IMR-90 (cell line): Measurements from ENCODE around the gene HIVEP1. TPM values are rescaled to one million over a fixed set of nuclear protein-coding genes. Genes with fewer than 3 reads are reported as not detected.

Experiments
- ATAC-seq: fragments of 200-7000 bp; cut with Tn5 transposase; 2 replicates; pipeline ENCODE4 v1.9.1; 2020; ENCODE audit warnings: low read depth, mild to moderate bottlenecking, moderate library complexity
- BruUV-seq: library from RNA; stranded (reverse); fragments of 400-500 nt; replicated peaks from 2 replicates; lab custom pipeline; 2021; lab: Mats Ljungman, UMichigan
- CTCF ChIA-PET: fragments of 300-600 bp; formaldehyde crosslinking; extraction: SDS; loops from one replicate; lab custom pipeline; 2021; ENCODE audit warnings: antibody characterized with exemption; lab: Yijun Ruan, JAX
- POLR2A ChIA-PET: fragments of 300-600 bp; sonication (Branson Sonifier 250); formaldehyde crosslinking; loops from one replicate; lab custom pipeline; 2022; ENCODE audit warnings: antibody characterized with exemption; ENCODE audit not compliant: unreplicated experiment; lab: Charles Lee
- DNase-seq: peaks from one replicate; pipeline ENCODE4 v3.0.0; 2013
- H2AFZ ChIP-seq: replicated peaks from 2 replicates; pipeline ENCODE3; 2013; ENCODE audit warnings: low read length, mild to moderate bottlenecking; ENCODE audit not compliant: poor library complexity
- H2AK5ac ChIP-seq: 2 replicates; pipeline ENCODE4 v1.6.1; 2013; ENCODE audit warnings: low read depth, low read length, inconsistent platforms
- H2AK9ac ChIP-seq: replicated peaks from 2 replicates; pipeline ENCODE3; 2013; ENCODE audit warnings: mild to moderate bottlenecking, low read depth, low read length, moderate library complexity; ENCODE audit not compliant: poor library complexity
- H2BK120ac ChIP-seq: 2 replicates; pipeline ENCODE4 v1.6.1; 2013; ENCODE audit warnings: low read depth, low read length, inconsistent platforms
- H2BK15ac ChIP-seq: 3 replicates; pipeline ENCODE4 v1.6.1; 2013; ENCODE audit warnings: low read depth, low read length, inconsistent platforms
- H2BK20ac ChIP-seq: 2 replicates; pipeline ENCODE4 v1.6.1; 2013; ENCODE audit warnings: low read depth, mild to moderate bottlenecking, inconsistent platforms, low read length, moderate library complexity
- H2BK5ac ChIP-seq: 2 replicates; pipeline ENCODE4 v1.6.1; 2013; ENCODE audit warnings: mild to moderate bottlenecking, low read depth, low read length, inconsistent platforms; ENCODE audit not compliant: poor library complexity, severe bottlenecking
- H3K14ac ChIP-seq: replicated peaks from 2 replicates; pipeline ENCODE4 v1.6.1; 2013; ENCODE audit warnings: low read depth, low read length, inconsistent platforms
- H3K18ac ChIP-seq: 2 replicates; pipeline ENCODE4 v1.6.1; 2013; ENCODE audit warnings: low read depth, low read length, control low read depth
- H3K23ac ChIP-seq: 2 replicates; pipeline ENCODE4 v1.6.1; 2013; ENCODE audit warnings: low read depth, low read length, inconsistent platforms
- H3K27ac ChIP-seq: 2 replicates; pipeline ENCODE4 v1.5.1; 2013; ENCODE audit warnings: mild to moderate bottlenecking, control low read depth, low read length; ENCODE audit not compliant: insufficient read depth
- H3K27me3 ChIP-seq: 2 replicates; pipeline ENCODE4 v1.6.1; 2013; ENCODE audit warnings: low read length; ENCODE audit not compliant: control insufficient read depth, insufficient read depth
- H3K36me3 ChIP-seq: 2 replicates; pipeline ENCODE4 v1.6.1; 2013; ENCODE audit warnings: low read length, mixed read lengths; ENCODE audit not compliant: control insufficient read depth, insufficient read depth
- H3K4ac ChIP-seq: 2 replicates; pipeline ENCODE4 v1.6.1; 2013; ENCODE audit warnings: low read depth, low read length, inconsistent platforms
- H3K4me1 ChIP-seq: 2 replicates; pipeline ENCODE4 v1.6.1; 2013; ENCODE audit warnings: low read length, mixed read lengths; ENCODE audit not compliant: control insufficient read depth, insufficient read depth
- H3K4me2 ChIP-seq: 2 replicates; pipeline ENCODE4 v1.6.1; 2013; ENCODE audit warnings: low read depth, mild to moderate bottlenecking, control low read depth, low read length, moderate library complexity
- H3K4me3 ChIP-seq: 2 replicates; pipeline ENCODE4 v1.5.1; 2013; ENCODE audit warnings: low read depth, mild to moderate bottlenecking, control low read depth, low read length, moderate library complexity; ENCODE audit not compliant: insufficient read depth
- H3K56ac ChIP-seq: 2 replicates; pipeline ENCODE4 v1.6.1; 2013; ENCODE audit warnings: low read length, inconsistent platforms; ENCODE audit not compliant: insufficient read depth; ENCODE audit errors: extremely low read depth
- H3K79me1 ChIP-seq, 2 experiments: 2 replicates each; pipeline ENCODE4 v1.6.1; 2013; ENCODE audit warnings: low read length in 2 of 2, inconsistent platforms in 1 of 2, low read depth in 1 of 2
- H3K9ac ChIP-seq: 2 replicates; pipeline ENCODE4 v1.6.1; 2013; ENCODE audit warnings: low read depth, low read length, control low read depth
- H3K9me1 ChIP-seq: 2 replicates; pipeline ENCODE4 v1.6.1; 2013; ENCODE audit warnings: low read length, inconsistent platforms; ENCODE audit not compliant: insufficient read depth
- H3K9me3 ChIP-seq: 2 replicates; pipeline ENCODE4 v1.6.1; 2013; ENCODE audit warnings: low read length; ENCODE audit not compliant: control insufficient read depth, insufficient read depth
- H4K20me1 ChIP-seq: 2 replicates; pipeline ENCODE4 v1.6.1; 2013; ENCODE audit warnings: low read length, inconsistent platforms; ENCODE audit not compliant: insufficient read depth
- H4K5ac ChIP-seq: 2 replicates; pipeline ENCODE4 v1.6.1; 2013; ENCODE audit warnings: mild to moderate bottlenecking, low read depth, low read length, control low read depth
- H4K8ac ChIP-seq, 2 experiments: 2 replicates each; pipeline ENCODE4 v1.6.1; 2013; ENCODE audit warnings: low read depth in 2 of 2, low read length in 2 of 2, control low read depth in 1 of 2, inconsistent platforms in 1 of 2
- H4K91ac ChIP-seq: 2 replicates; pipeline ENCODE4 v1.6.1; 2013; ENCODE audit warnings: low read depth, low read length, inconsistent platforms; ENCODE audit not compliant: insufficient read depth
- BHLHE40 ChIP-seq: fragments of 150-350 bp; IDR thresholded peaks from 2 replicates; pipeline ENCODE4 v1.6.1; 2016; ENCODE audit warnings: mild to moderate bottlenecking, low read depth, low read length
- CEBPB ChIP-seq: IDR thresholded peaks from 2 replicates; pipeline ENCODE4 v1.6.1; 2012; ENCODE audit warnings: low read depth, low read length, improper control_type of control experiment
- CTCF ChIP-seq: conservative IDR thresholded peaks from 2 replicates; pipeline ENCODE4 v1.5.1; 2012; ENCODE audit warnings: mild to moderate bottlenecking, low read depth, low read length, improper control_type of control experiment
- RAD21 ChIP-seq: IDR thresholded peaks from 2 replicates; pipeline ENCODE4 v1.6.1; 2012; ENCODE audit warnings: low read length, improper control_type of control experiment
- RCOR1 ChIP-seq: IDR thresholded peaks from 2 replicates; pipeline ENCODE4 v1.6.1; 2012; ENCODE audit warnings: mild to moderate bottlenecking, low read length, improper control_type of control experiment; ENCODE audit not compliant: insufficient replicate concordance
- dilution Hi-C: fragments of 300-500 bp; cut with HindIII; formaldehyde crosslinking; loops from one replicate; pipeline ENCODE4 v1.14.3; 2018; ENCODE audit warnings: low sequenced_read_pairs; ENCODE audit not compliant: unreplicated experiment
- in situ Hi-C: fragments of 300-500 bp; cut with MboI; formaldehyde crosslinking; loops from 3 replicates; pipeline ENCODE4 v1.14.3; 2019; ENCODE audit warnings: low sequenced_read_pairs, inconsistent platforms, mixed read lengths
- intact Hi-C: fragments of 100-400 bp; cut with micrococcal nuclease; formaldehyde crosslinking; loops from 2 replicates; pipeline ENCODE4 v1.10.0; 2022
- polyA plus RNA-seq, 3 experiments: library from polyadenylated mRNA; depleted of rRNA; stranded (reverse); fragments of >200 nt; gene quantifications; 2 replicates each; pipeline ENCODE4 v1.2.3, GENCODE V29; 2012; ENCODE audit warnings: low replicate concordance in 1 of 3
- total RNA-seq: library from RNA; depleted of rRNA; stranded (reverse); fragments of >200 nt; gene quantifications from 2 replicates; pipeline ENCODE4 v1.2.3, GENCODE V29; 2012
- TF ChIP-seq, protein P1 (sequence below): fragments of 150-350 bp; IDR thresholded peaks from 2 replicates; pipeline ENCODE4 v1.6.1; 2016; ENCODE audit warnings: low read depth, mild to moderate bottlenecking, low read length, moderate library complexity, borderline replicate concordance

HIVEP1 gene
- total and polyA plus RNA-seq, 2 of the 4 experiments (the other 2 are of a cell fraction) = 13.0 to 17.2 TPM

GRCh38 chr6:12065321-12066140 lies 53.4 kb downstream of the HIVEP1 start (continued):
- TF ChIP-seq, protein P1, sequence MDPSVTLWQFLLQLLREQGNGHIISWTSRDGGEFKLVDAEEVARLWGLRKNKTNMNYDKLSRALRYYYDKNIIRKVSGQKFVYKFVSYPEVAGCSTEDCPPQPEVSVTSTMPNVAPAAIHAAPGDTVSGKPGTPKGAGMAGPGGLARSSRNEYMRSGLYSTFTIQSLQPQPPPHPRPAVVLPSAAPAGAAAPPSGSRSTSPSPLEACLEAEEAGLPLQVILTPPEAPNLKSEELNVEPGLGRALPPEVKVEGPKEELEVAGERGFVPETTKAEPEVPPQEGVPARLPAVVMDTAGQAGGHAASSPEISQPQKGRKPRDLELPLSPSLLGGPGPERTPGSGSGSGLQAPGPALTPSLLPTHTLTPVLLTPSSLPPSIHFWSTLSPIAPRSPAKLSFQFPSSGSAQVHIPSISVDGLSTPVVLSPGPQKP = no peak

DNA sequence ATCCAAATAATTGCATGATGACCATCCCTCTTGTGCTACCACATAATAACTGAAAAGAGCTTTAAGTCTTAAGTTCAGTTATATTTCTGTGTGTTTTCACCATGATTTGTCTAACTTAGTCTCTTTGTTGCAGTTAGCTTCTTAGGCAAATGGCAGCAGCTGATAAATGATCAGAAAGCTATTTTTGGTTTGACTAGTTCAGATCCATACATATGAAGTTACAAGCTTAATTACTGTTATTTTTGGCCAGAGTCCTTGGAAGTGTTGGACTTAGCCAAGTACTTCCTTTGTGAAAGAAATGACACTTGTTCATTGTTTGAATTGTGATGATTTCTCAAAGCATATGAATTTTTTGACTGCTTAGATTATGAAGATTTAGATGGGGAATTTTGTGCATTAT lies 54.2 kb downstream of the HIVEP1 start:
- intact Hi-C loops = no loop called here
- Histone ChIP-seq H3K4me1 (peaks cover 11% of the 10 kb centered on the region), H3K56ac (no peak overlapping the region), H3K36me3 (no peaks in the 10 kb centered on the region), H3K9me3 (no peaks in the 10 kb centered on the region), H3K4me2 (no peak overlapping the region), H2BK5ac (no peak overlapping the region), H3K9me1 (peaks cover 17% of the 10 kb centered on the region), H4K91ac (no peak overlapping the region), H2BK120ac (no peak overlapping the region), H3K23ac (no peak overlapping the region), H2AK5ac (no peak overlapping the region), H3K4ac (no peak overlapping the region), H4K5ac (no peak overlapping the region), H3K18ac (no peak overlapping the region), H3K27ac (no peak overlapping the region), H2AK9ac (no peak overlapping the region), H3K27me3 (no peaks in the 10 kb centered on the region), H3K9ac (no peak overlapping the region), H3K4me3 (no peak overlapping the region), H2BK15ac (no peak overlapping the region), H2BK20ac (no peak overlapping the region), H4K8ac (no peak overlapping the region), H3K14ac (no peak overlapping the region), H2AFZ (no peak overlapping the region), H4K20me1 (peaks cover 10% of the 10 kb centered on the region; the same call in 1 of the 2 replicates), H3K79me1 (peaks cover 32 to 60% of the 10 kb centered on the region in 2 experiments)
- peak; percentile 19 for DNase-seq
- no peak for TF ChIP-seq CTCF
- no peak for TF ChIP-seq RAD21
- no peak for TF ChIP-seq CEBPB
- TF ChIP-seq RCOR1 = no peak
- no peak for TF ChIP-seq BHLHE40
- dilution Hi-C loops = no loop called here
- in situ Hi-C loops = no loop called here
- POLR2A ChIA-PET = interaction anchor here (0.6 kb wide), 1 partner anchor 454 kb away, joined by 3 read pairs; no protein-coding TSS in a partner anchor
- no TSS peak for BruUV-seq
- CTCF ChIA-PET = interaction anchor here (1.0 to 1.1 kb wide), 2 partner anchors 9 to 17 kb away, joined by 4 to 7 read pairs; no protein-coding TSS in a partner anchor
- no peak for ATAC-seq
